Effector CD8-positive, alpha-beta T cell (primary cell): ENCODE results near the gene RNU1-4.
"Not testable (repeated sequence)": the region's sequence is repeated elsewhere in the genome, so short reads cannot be mapped to it uniquely, and the experiment has no call there.

Experiments used
- DNase-seq: peaks from one replicate; lab custom pipeline; 2025; lab: John Stamatoyannopoulos, UW

RNU1-4 gene

GRCh38 chr1:16770139-16770759 is 29.9 kb downstream of the RNU1-4 start:
- DNase-seq, result not testable (repeated sequence)

GRCh38 chr1:16770896-16771446 is 30.7 kb downstream of the RNU1-4 start:
- DNase-seq, result not testable (repeated sequence)

- not testable (repeated sequence) for DNase-seq
Measured at GRCh38 chr1:16772275-16773204, 32.2 kb downstream of the RNU1-4 start.

- not testable (repeated sequence) for DNase-seq
Measured at GRCh38 chr1:16773205-16773596, 32.9 kb downstream of the RNU1-4 start.

- not testable (repeated sequence) for DNase-seq
Measured at GRCh38 chr1:16773723-16774122, 33.4 kb downstream of the RNU1-4 start.

GRCh38 chr1:16774773-16775172 is 34.5 kb downstream of the RNU1-4 start:
- not testable (repeated sequence) for DNase-seq

GRCh38 chr1:16775290-16775689 is 35.0 kb downstream of the RNU1-4 start:
- not testable (repeated sequence) for DNase-seq

- not testable (repeated sequence) for DNase-seq
Measured at GRCh38 chr1:16776248-16776647, 35.9 kb downstream of the RNU1-4 start.

GRCh38 chr1:16776835-16777234 is 36.5 kb downstream of the RNU1-4 start:
- DNase-seq, result not testable (repeated sequence)

- DNase-seq, result not testable (repeated sequence)
Measured at GRCh38 chr1:16777821-16778220, 37.5 kb downstream of the RNU1-4 start.

GRCh38 chr1:16779525-16779924 is 39.2 kb downstream of the RNU1-4 start:
- DNase-seq, result not testable (repeated sequence)

GRCh38 chr1:16781033-16781432 is 40.7 kb downstream of the RNU1-4 start:
- DNase-seq, result not testable (repeated sequence)

GRCh38 chr1:16781625-16782024 is 41.3 kb downstream of the RNU1-4 start:
- not testable (repeated sequence) for DNase-seq

- not testable (repeated sequence) for DNase-seq
Measured at GRCh38 chr1:16784955-16785354, 44.6 kb downstream of the RNU1-4 start.

GRCh38 chr1:16786362-16786761 is 46.0 kb downstream of the RNU1-4 start:
- not testable (repeated sequence) for DNase-seq

- DNase-seq, result not testable (repeated sequence)
Measured at GRCh38 chr1:16787175-16787574, 46.9 kb downstream of the RNU1-4 start.

GRCh38 chr1:16787711-16788110 is 47.4 kb downstream of the RNU1-4 start:
- not testable (repeated sequence) for DNase-seq
